ENCODE results near the gene CMIP. TPM values are rescaled to one million over a fixed set of nuclear protein-coding genes. Genes with fewer than 3 reads are reported as not detected.

Gene CMIP
- total and polyA plus RNA-seq, 3 experiments from 2014 or later = 1.0 to 24.4 (median 23.6) TPM

- CTCF ChIA-PET = interaction anchor here (0.7 to 1.4 kb wide), 2 partner anchors 144 to 147 kb away, joined by 3 to 4 read pairs; no protein-coding TSS in a partner anchor
- Mint-ChIP-seq H3K36me3 (peaks cover 0 to 4% (median 0%) of the 10 kb centered on the region in 3 donors), H3K27ac (no peak overlapping the region), H3K4me3 (no peak overlapping the region), H3K9me3 (no peaks in the 10 kb centered on the region), H3K27me3 (no peaks in the 10 kb centered on the region), H3K4me1 (peaks cover 55 to 90% (median 69%) of the 10 kb centered on the region in 3 donors)
- Histone ChIP-seq H3K27me3 (ENCODE audit: insufficient read depth, low read length, poor library complexity, severe bottlenecking) (no peaks in the 10 kb centered on the region), H3K9me3 (ENCODE audit: low read length) (no peaks in the 10 kb centered on the region), H3K4me3 (ENCODE audit: low read length) (no peak overlapping the region), H3K27ac (ENCODE audit: low read depth, low read length) (no peak overlapping the region), H3K36me3 (ENCODE audit: insufficient read depth, low read length) (no peaks in the 10 kb centered on the region), H3K4me1 (ENCODE audit: insufficient read depth, low read length) (peaks cover 9% of the 10 kb centered on the region)
- POLR2A ChIA-PET = interaction anchor here (1.1 kb wide), 1 partner anchor 26 kb away, joined by 4 read pairs; no protein-coding TSS in a partner anchor
- no peak for DNase-seq
Observed at GRCh38 chr16:81547939-81548216, 103.3 kb downstream of the CMIP start.

GRCh38 chr16:81548551-81548875 is 103.9 kb downstream of the CMIP start:
- POLR2A ChIA-PET = no interaction called here

GRCh38 chr16:81548876-81549546 is 104.4 kb downstream of the CMIP start:
- CTCF ChIA-PET = interaction anchor here (1.4 kb wide), 1 partner anchor 149 kb away, joined by 4 read pairs; no protein-coding TSS in a partner anchor
- POLR2A ChIA-PET = no interaction called here
- peaks cover 58 to 90% (median 71%) of the 10 kb centered on the region in 3 donors for H3K4me1 Mint-ChIP-seq

More at GRCh38 chr16:81548551-81548875, 103.9 kb downstream of the CMIP start:
- Mint-ChIP-seq H3K4me3 (no peak overlapping the region), H3K27me3 (no peaks in the 10 kb centered on the region), H3K36me3 (peaks cover 0 to 4% (median 0%) of the 10 kb centered on the region in 3 donors), H3K27ac (no peak overlapping the region), H3K4me1 (peaks cover 59 to 90% (median 71%) of the 10 kb centered on the region in 3 donors), H3K9me3 (no peaks in the 10 kb centered on the region)
- H3K9me3 ChIP-seq (ENCODE audit: low read length) = no peaks in the 10 kb centered on the region
- H3K36me3 ChIP-seq (ENCODE audit: insufficient read depth, low read length) = no peaks in the 10 kb centered on the region
- no peaks in the 10 kb centered on the region for H3K27me3 ChIP-seq (ENCODE audit: insufficient read depth, low read length, poor library complexity, severe bottlenecking)
- H3K4me1 ChIP-seq (ENCODE audit: insufficient read depth, low read length) = peaks cover 9% of the 10 kb centered on the region
- CTCF ChIA-PET = interaction anchor here (0.7 to 1.4 kb wide), 2 partner anchors 145 to 148 kb away, joined by 3 to 4 read pairs; no protein-coding TSS in a partner anchor
- no peak overlapping the region for H3K4me3 ChIP-seq (ENCODE audit: low read length)
- H3K27ac ChIP-seq (ENCODE audit: low read depth, low read length) = no peak overlapping the region
- DNase-seq = no peak

GRCh38 chr16:81549547-81550431 is 105.2 kb downstream of the CMIP start:
- no peak overlapping the region for H3K27ac ChIP-seq (ENCODE audit: low read depth, low read length)
- Mint-ChIP-seq H3K27ac (peak overlapping the region in 4 of 8 donors; percentile 64 to 87 (median 78)), H3K4me1 (peaks cover 56 to 90% (median 70%) of the 10 kb centered on the region in 3 donors), H3K36me3 (peaks cover 0 to 4% (median 0%) of the 10 kb centered on the region in 3 donors), H3K4me3 (no peak overlapping the region), H3K27me3 (no peaks in the 10 kb centered on the region), H3K9me3 (no peaks in the 10 kb centered on the region)
- H3K36me3 ChIP-seq (ENCODE audit: insufficient read depth, low read length) = no peaks in the 10 kb centered on the region
- DNase-seq = no peak
- ChIA-PET CTCF (no interaction called here), POLR2A (no interaction called here)
- H3K27me3 ChIP-seq (ENCODE audit: insufficient read depth, low read length, poor library complexity, severe bottlenecking) = no peaks in the 10 kb centered on the region
- H3K9me3 ChIP-seq (ENCODE audit: low read length) = no peaks in the 10 kb centered on the region
- no peaks in the 10 kb centered on the region for H3K4me1 ChIP-seq (ENCODE audit: insufficient read depth, low read length)
- H3K4me3 ChIP-seq (ENCODE audit: low read length) = no peak overlapping the region

More at GRCh38 chr16:81548876-81549546, 104.4 kb downstream of the CMIP start:
- no peak overlapping the region for H3K27ac ChIP-seq (ENCODE audit: low read depth, low read length)
- no peaks in the 10 kb centered on the region for H3K27me3 Mint-ChIP-seq
- DNase-seq = no peak
- H3K9me3 ChIP-seq (ENCODE audit: low read length) = no peaks in the 10 kb centered on the region
- H3K36me3 ChIP-seq (ENCODE audit: insufficient read depth, low read length) = no peaks in the 10 kb centered on the region
- H3K9me3 Mint-ChIP-seq = no peaks in the 10 kb centered on the region
- peak overlapping the region in 2 of 8 donors; percentile 42 to 87 for H3K27ac Mint-ChIP-seq
- no peaks in the 10 kb centered on the region for H3K27me3 ChIP-seq (ENCODE audit: insufficient read depth, low read length, poor library complexity, severe bottlenecking)
- peaks cover 0 to 4% (median 0%) of the 10 kb centered on the region in 3 donors for H3K36me3 Mint-ChIP-seq
- no peak overlapping the region for H3K4me3 ChIP-seq (ENCODE audit: low read length)
- peaks cover 7% of the 10 kb centered on the region for H3K4me1 ChIP-seq (ENCODE audit: insufficient read depth, low read length)
- no peak overlapping the region for H3K4me3 Mint-ChIP-seq

- Histone ChIP-seq H3K27me3 (ENCODE audit: insufficient read depth, low read length, poor library complexity, severe bottlenecking) (no peaks in the 10 kb centered on the region), H3K9me3 (ENCODE audit: low read length) (no peaks in the 10 kb centered on the region), H3K4me1 (ENCODE audit: insufficient read depth, low read length) (no peaks in the 10 kb centered on the region), H3K4me3 (ENCODE audit: low read length) (no peak overlapping the region), H3K27ac (ENCODE audit: low read depth, low read length) (no peak overlapping the region), H3K36me3 (ENCODE audit: insufficient read depth, low read length) (no peaks in the 10 kb centered on the region)
- Mint-ChIP-seq H3K27me3 (no peaks in the 10 kb centered on the region), H3K4me3 (no peak overlapping the region), H3K36me3 (peaks cover 0 to 6% (median 0%) of the 10 kb centered on the region in 3 donors), H3K27ac (peak overlapping the region in 5 of 8 donors; percentile 64 to 91 (median 83)), H3K4me1 (peaks cover 50 to 88% (median 64%) of the 10 kb centered on the region in 3 donors), H3K9me3 (no peaks in the 10 kb centered on the region)
- ChIA-PET POLR2A (no interaction called here), CTCF (no interaction called here)
- no peak for DNase-seq
Observed at GRCh38 chr16:81550432-81550808, 105.8 kb downstream of the CMIP start.

GRCh38 chr16:81551151-81551808 is 106.7 kb downstream of the CMIP start:
- no peaks in the 10 kb centered on the region for H3K36me3 ChIP-seq (ENCODE audit: insufficient read depth, low read length)
- no peaks in the 10 kb centered on the region for H3K4me1 ChIP-seq (ENCODE audit: insufficient read depth, low read length)
- Mint-ChIP-seq H3K9me3 (no peaks in the 10 kb centered on the region), H3K4me1 (peaks cover 45 to 86% (median 57%) of the 10 kb centered on the region in 3 donors), H3K27ac (peak overlapping the region in 4 of 8 donors; percentile 1 to 87 (median 59)), H3K27me3 (no peaks in the 10 kb centered on the region), H3K36me3 (peaks cover 0 to 4% (median 2%) of the 10 kb centered on the region in 3 donors), H3K4me3 (peak overlapping the region in 2 of 7 donors; percentile 18 to 56)
- ChIA-PET CTCF (no interaction called here), POLR2A (no interaction called here)
- no peaks in the 10 kb centered on the region for H3K9me3 ChIP-seq (ENCODE audit: low read length)
- H3K4me3 ChIP-seq (ENCODE audit: low read length) = no peak overlapping the region
- no peak for DNase-seq
- H3K27ac ChIP-seq (ENCODE audit: low read depth, low read length) = peak overlapping the region; percentile 17
- no peaks in the 10 kb centered on the region for H3K27me3 ChIP-seq (ENCODE audit: insufficient read depth, low read length, poor library complexity, severe bottlenecking)

- Mint-ChIP-seq H3K27me3 (no peaks in the 10 kb centered on the region), H3K4me1 (peaks cover 48 to 86% (median 59%) of the 10 kb centered on the region in 3 donors), H3K36me3 (peaks cover 0 to 4% (median 4%) of the 10 kb centered on the region in 3 donors), H3K9me3 (no peaks in the 10 kb centered on the region), H3K27ac (peak overlapping the region; percentile 39 to 89 (median 80)), H3K4me3 (peak overlapping the region in 1 of 7 donors; percentile 67)
- H3K36me3 ChIP-seq (ENCODE audit: insufficient read depth, low read length) = no peaks in the 10 kb centered on the region
- H3K9me3 ChIP-seq (ENCODE audit: low read length) = no peaks in the 10 kb centered on the region
- H3K27ac ChIP-seq (ENCODE audit: low read depth, low read length) = no peak overlapping the region
- POLR2A ChIA-PET = no interaction called here
- no peak for DNase-seq
- H3K27me3 ChIP-seq (ENCODE audit: insufficient read depth, low read length, poor library complexity, severe bottlenecking) = no peaks in the 10 kb centered on the region
- H3K4me3 ChIP-seq (ENCODE audit: low read length) = no peak overlapping the region
- H3K4me1 ChIP-seq (ENCODE audit: insufficient read depth, low read length) = no peaks in the 10 kb centered on the region
- CTCF ChIA-PET = no interaction called here
Observed at GRCh38 chr16:81551821-81552304, 107.3 kb downstream of the CMIP start.

Measured in CD8-positive, alpha-beta memory T cell (primary cell).